Hepatic stellate cell (primary cell): ENCODE measurements around the gene BCKDHA.

Experiments used
- DNase-seq: peaks from one replicate; pipeline ENCODE4 v3.0.0; 2011; ENCODE audit warnings: low spot score

Gene BCKDHA

GRCh38 chr19:41397086-41398049 is at the start of gene BCKDHA, which contains the start of gene EXOSC5:
Gene BCKDHA, plus strand, starts transcription at chr19:41397818. Its CDS starts 10 bp downstream, at chr19:41397828.
Gene EXOSC5, minus strand, starts transcription at chr19:41397359. Its CDS starts 31 bp downstream, at chr19:41397328.
- DNase-seq: peak; percentile 100

- no peak for DNase-seq
These were observed 46.8 kb upstream of the BCKDHA start for GRCh38 chr19:41350735-41351338.

- peak; percentile 75 for DNase-seq
These were observed 46.0 kb upstream of the BCKDHA start for GRCh38 chr19:41351339-41352245.

DNA sequence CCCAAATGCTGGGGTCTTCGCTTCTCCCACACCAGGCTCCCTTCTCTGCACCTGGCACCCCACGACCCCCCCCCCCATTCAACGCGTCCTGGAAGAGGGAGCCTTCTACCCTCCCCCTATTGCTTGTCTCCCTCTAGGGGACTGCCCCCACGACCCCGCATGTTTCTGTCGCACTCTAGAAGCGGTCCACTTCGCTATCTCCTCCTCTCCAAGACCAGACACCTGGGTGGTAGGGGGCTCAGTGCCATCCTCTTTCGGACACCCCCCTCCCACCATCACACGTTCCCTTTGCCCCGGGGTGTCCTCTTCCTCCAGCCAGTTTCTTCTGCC is 45.4 kb upstream of the BCKDHA start:
- DNase-seq: no peak

GRCh38 chr19:41352609-41353465 is 44.8 kb upstream of the BCKDHA start:
- DNase-seq: peak; percentile 69

- DNase-seq: peak; percentile 98
These were observed 43.9 kb upstream of the BCKDHA start, which contains the start of gene TGFB1 for GRCh38 chr19:41353466-41354342. Gene TGFB1, minus strand, starts transcription at chr19:41353922. Its CDS starts 878 bp downstream, at chr19:41353044.

DNA sequence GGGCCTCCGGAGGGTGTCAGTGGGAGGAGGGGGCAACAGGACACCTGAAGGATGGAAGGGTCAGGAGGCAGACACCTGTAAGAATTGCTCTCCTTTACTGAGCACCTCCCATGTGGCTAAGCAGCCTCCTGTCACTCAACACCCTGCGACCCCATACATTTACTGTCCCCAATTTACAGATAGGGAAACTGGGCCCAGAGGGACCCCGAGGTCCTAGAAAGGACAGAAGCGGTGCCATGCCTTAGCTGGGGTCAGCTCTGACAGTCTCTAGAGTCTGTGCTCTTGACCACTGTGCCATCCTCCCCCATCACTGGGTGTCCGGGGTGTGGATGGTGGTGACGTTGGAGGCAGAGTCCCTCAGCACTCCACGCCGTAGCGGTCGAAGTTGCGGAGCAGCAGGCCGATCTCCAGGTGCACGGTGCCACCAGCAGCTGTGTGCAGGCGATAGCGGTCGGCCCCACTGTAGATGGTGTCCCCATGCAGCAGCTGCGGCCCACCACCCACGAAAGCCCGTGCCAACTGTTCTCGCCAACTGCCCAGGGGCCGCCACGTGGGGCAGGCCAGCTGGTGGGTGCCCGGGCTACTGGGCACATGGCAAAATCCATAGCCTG is 43.2 kb upstream of the BCKDHA start:
- DNase-seq: no peak

DNA sequence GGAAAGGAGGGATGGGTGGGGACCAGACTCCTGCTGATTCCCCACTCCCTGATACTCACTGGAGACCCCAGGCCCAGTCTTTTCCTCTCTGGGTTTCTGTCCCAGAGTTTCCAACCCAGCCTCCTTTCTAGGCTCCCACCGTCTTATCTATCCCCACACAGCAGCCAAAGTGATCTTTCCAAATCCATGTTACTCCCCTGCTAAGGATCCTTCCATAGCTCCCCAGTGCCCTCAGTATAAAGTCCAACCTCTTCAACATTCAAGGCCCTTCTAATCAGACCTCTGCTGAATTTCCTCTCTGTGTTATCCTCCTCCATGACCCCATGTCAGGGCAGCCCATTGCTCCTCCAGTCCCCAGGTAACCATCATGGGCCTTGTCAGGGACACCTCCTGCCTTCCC is 42.6 kb upstream of the BCKDHA start:
- DNase-seq: no peak

DNA sequence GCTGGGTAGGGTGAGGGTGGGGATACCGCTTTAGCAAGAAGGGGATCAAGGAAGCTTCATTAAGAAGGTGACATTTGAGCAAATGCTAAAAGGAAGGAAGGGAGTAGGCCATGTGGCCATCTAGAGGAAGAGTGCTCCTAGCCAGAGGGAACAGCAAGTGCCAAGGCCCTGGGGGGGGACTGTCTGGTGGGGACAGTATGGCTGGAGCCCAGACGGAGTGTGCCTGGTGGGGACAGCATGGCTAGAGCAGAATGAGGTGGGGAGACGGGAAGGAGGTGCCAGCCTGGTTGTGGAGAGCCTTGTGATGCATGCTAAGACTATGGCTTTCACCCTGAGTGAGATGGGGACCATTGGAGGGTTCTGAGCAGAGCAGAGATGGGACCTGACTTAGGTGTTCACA is 41.8 kb upstream of the BCKDHA start:
- DNase-seq: no peak

DNA sequence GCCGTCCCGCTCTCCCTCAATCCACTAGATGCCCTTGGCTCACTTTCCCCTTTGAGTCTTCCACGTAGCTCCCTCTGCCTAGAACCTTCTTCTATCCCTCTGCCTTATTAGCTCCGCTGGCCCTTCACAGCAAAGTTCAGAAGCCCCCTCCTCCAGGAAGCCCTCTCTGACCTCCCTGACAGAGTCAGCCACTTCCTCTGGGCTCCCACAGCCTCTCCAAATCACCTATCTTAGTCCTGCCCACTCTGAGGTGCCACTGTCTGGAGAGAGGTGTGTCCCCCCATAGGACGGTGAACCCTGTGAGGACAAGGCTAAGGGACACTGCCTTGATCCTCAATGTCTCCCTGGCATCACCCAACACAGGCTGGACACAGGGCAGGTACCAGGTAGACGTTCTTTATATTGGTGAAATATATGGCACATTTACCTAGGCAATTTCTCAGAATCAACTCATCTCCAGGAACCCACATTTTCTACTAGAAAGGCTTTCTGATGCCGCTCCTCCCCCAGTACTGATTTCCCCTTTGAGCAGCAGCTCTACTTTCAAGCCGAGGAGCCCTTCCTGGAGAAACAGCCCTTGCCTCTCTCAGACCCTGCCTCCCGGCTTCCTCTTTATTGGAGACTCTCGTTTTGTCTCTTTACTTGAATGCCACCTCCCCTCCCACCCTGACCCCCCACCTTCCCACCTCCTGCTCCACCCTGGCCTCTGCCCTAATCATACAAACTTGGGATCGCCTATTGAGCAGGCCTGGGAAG is 40.5 kb upstream of the BCKDHA start:
- no peak for DNase-seq

DNA sequence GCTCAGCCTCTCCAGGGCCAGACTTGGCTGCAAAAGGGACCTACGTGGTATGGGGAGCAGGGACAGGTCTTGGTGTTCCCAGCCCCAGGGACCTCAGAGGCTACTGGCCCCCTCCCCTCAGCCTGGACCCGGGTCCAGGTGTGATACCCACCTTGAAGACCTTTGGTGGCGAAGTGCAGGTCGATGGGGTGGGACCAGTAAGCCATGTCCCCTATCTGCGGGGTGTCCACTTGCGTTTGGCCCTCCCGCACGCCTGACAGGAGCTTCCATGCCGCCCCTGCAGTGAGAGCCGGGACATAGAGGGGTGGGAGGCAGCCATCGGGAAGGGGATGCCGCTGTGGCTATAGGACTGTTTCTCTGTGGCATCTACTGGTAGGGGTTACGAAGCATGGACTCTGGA is 39.9 kb upstream of the BCKDHA start:
- DNase-seq: no peak

DNA sequence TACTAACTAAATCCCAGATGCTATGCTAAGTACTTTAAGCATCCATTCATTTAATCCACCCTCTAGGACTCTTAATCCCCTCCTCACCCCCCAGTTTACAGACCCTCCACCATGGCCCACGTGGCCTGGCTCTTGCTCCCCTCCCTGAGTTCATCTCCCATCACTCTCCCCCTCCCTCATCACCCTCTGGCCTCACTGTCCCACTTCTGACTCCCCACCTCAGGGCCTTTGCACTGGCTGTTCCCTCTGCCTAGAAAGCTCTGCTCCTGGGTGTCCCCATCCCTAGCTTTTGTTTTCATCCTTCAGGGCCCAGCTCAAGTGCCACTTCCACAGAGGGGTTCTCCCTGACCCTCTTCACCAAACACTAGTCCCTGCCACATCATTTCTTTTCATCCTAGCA is 37.9 kb upstream of the BCKDHA start:
- DNase-seq: no peak

DNA sequence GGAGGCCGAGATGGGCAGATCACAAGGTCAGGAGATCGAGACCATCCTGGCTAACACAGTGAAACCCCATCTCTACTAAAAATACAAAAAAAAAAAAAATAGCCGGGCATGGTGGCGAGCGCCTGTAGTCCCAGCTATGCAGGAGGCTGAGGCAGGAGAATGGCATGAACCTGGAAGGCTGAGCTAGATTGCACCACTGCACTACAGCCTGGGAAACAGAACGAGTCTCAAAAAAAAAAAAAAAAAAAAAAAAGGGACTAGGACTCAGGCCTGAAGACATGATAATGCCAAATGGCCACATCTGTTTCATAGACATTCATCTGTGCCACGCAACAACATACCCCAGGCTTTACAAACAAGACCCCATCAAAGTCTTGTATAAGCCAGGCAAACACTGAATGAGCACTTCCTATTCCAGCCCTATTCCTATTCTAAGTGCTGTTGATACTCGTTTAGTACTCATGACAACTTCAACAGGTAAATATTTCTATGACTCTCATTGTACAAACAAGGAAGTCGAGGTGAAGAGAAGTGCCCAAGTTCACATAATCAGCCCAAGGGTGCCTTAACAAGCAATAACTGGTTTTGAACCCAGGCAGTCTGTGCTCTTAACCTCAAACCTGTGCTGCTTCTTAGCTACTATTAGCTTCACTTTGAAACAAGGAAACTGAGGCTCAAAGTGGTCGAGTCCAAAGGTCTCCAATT is 35.3 kb upstream of the BCKDHA start:
- DNase-seq: no peak

- no peak for DNase-seq
These were observed 34.3 kb upstream of the BCKDHA start for GRCh38 chr19:41363371-41363752.

DNA sequence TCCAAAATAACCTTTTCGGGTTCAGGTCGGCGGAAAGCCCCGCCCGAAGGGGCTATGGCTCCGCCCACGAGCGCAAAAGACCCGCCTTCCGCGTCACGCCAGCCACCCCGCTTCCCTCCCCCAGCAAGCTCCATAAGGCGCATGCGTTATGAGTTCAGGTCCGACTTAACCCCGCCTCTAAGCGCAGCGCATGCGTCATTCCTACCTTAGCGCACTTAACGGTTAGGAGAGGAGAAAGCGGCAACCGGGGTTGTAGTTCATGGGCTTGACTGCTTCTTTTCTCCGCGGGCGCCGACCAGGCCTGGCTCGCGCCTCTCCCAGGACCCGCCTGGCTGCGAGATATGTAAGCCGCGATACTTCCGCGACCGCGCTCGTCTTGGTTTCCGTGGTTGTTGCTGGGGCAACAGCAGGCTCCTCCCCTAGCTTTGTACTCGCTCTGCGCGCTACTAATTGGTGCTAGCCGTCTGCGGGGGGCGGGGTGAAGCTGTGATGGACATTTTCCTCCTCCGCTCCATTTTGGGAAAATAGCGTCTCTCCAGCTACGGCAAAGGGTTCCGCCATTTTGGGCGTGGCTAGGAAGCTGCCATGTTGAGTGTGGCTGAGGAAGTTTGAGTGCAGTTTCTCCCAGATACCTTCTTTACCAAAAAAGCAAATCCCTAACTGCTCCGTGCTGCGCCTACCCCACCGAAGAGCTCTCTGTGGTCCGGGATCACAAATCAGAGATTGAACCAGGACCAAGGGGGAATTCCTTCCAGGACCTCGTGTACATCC is 33.7 kb upstream of the BCKDHA start, which contains the start of gene B9D2:
Gene B9D2 (minus strand): TSS at position 397 of the 771 bp plus-strand sequence. CDS start 630 bp downstream, outside the sequence.
- DNase-seq: peak; percentile 98

GRCh38 chr19:41364524-41365391 is 32.9 kb upstream of the BCKDHA start:
- DNase-seq: no peak
